Neuronal stem cell (in vitro differentiated cells): ENCODE results near the gene FMN1.
A peak's percentile ranks its signal among the peaks of the same experiment; 100 is the strongest.

Source experiments
- DNase-seq: peaks from one replicate; pipeline ENCODE4 v3.0.0-alpha.2; 2013; ENCODE audit warnings: low spot score
- H2AFZ ChIP-seq: one replicate; pipeline ENCODE4 v1.6.1; 2013; ENCODE audit warnings: mild to moderate bottlenecking, low read length, inconsistent platforms
- H2AK5ac ChIP-seq: 2 replicates; pipeline ENCODE4 v1.6.1; 2013; ENCODE audit warnings: low read depth, mild to moderate bottlenecking, inconsistent platforms, low read length, moderate library complexity, mixed read lengths
- H2BK120ac ChIP-seq: 2 replicates; pipeline ENCODE4 v1.6.1; 2013; ENCODE audit warnings: low read depth, mild to moderate bottlenecking, inconsistent platforms, low read length, moderate library complexity, mixed read lengths
- H2BK12ac ChIP-seq: one replicate; pipeline ENCODE4 v1.6.1; 2013; ENCODE audit warnings: low read length, inconsistent platforms
- H2BK15ac ChIP-seq: 2 replicates; pipeline ENCODE4 v1.6.1; 2013; ENCODE audit warnings: mild to moderate bottlenecking, low read length, inconsistent platforms, mixed read lengths
- H2BK5ac ChIP-seq: one replicate; pipeline ENCODE4 v1.6.1; 2013; ENCODE audit warnings: inconsistent platforms, mild to moderate bottlenecking, low read length, moderate library complexity
- H3K14ac ChIP-seq: one replicate; pipeline ENCODE4 v1.6.1; 2013; ENCODE audit warnings: low read length, inconsistent platforms
- H3K18ac ChIP-seq: 2 replicates; pipeline ENCODE4 v1.6.1; 2013; ENCODE audit warnings: low read length, inconsistent platforms
- H3K23ac ChIP-seq: 2 replicates; pipeline ENCODE4 v1.6.1; 2013; ENCODE audit warnings: low read depth, mild to moderate bottlenecking, mixed read lengths, low read length, inconsistent platforms; ENCODE audit not compliant: poor library complexity
- H3K27ac ChIP-seq: replicated peaks from 3 replicates; pipeline ENCODE4 v1.5.1; 2013; ENCODE audit warnings: low read length, inconsistent platforms
- H3K27me3 ChIP-seq, 3 experiments: 2 replicates each; pipeline ENCODE4 v1.6.1; 2013; ENCODE audit warnings: low read length in 3 of 3, mild to moderate bottlenecking in 2 of 3, inconsistent platforms in 1 of 3, low read depth in 1 of 3, mixed read lengths in 1 of 3, moderate library complexity in 1 of 3; ENCODE audit not compliant: control insufficient read depth in 3 of 3, insufficient read depth in 3 of 3
- H3K36me3 ChIP-seq, 2 donors: replicated peaks in 1 of 2; 2 replicates each; pipeline ENCODE4 v1.6.1; 2013; ENCODE audit warnings: low read length in 2 of 2; ENCODE audit not compliant: control insufficient read depth in 2 of 2, insufficient read depth in 2 of 2
- H3K4ac ChIP-seq: 2 replicates; pipeline ENCODE4 v1.6.1; 2013; ENCODE audit warnings: inconsistent platforms, mild to moderate bottlenecking, low read length, moderate library complexity
- H3K4me1 ChIP-seq, 2 donors: 1 replicate in 1 of 2; 2 replicates in 1 of 2; pipeline ENCODE4 v1.6.1; 2013; ENCODE audit warnings: low read length in 2 of 2, low read depth in 1 of 2; ENCODE audit not compliant: control insufficient read depth in 2 of 2, insufficient read depth in 1 of 2
- H3K4me2 ChIP-seq: one replicate; pipeline ENCODE4 v1.6.1; 2013; ENCODE audit warnings: mild to moderate bottlenecking, low read length, inconsistent platforms; ENCODE audit not compliant: insufficient read depth, poor library complexity, severe bottlenecking
- H3K4me3 ChIP-seq, 2 donors: 2 replicates each; pipeline ENCODE4 v1.5.1; 2013; ENCODE audit warnings: low read length in 2 of 2, mild to moderate bottlenecking in 2 of 2, inconsistent platforms in 1 of 2, moderate library complexity in 1 of 2
- H3K79me1 ChIP-seq: one replicate; pipeline ENCODE4 v1.6.1; 2013; ENCODE audit warnings: low read depth, mild to moderate bottlenecking, inconsistent platforms, low read length, moderate library complexity
- H3K9ac ChIP-seq: one replicate; pipeline ENCODE4 v1.6.1; 2013; ENCODE audit warnings: mild to moderate bottlenecking, low read depth, low read length, inconsistent platforms; ENCODE audit not compliant: poor library complexity
- H3K9me3 ChIP-seq, 2 donors: replicated peaks in 1 of 2; 2 replicates each; pipeline versions ENCODE3 to v1.6.1; 2013; ENCODE audit warnings: low read length in 2 of 2, mild to moderate bottlenecking in 2 of 2, inconsistent platforms in 1 of 2, low read depth in 1 of 2, mixed read lengths in 1 of 2, moderate library complexity in 1 of 2; ENCODE audit not compliant: control insufficient read depth in 2 of 2, insufficient read depth in 1 of 2
- H4K8ac ChIP-seq: one replicate; pipeline ENCODE4 v1.6.1; 2013; ENCODE audit warnings: low read depth, mild to moderate bottlenecking, inconsistent platforms, low read length, moderate library complexity
- H4K91ac ChIP-seq: one replicate; pipeline ENCODE4 v1.6.1; 2013; ENCODE audit warnings: low read length, low read depth, mild to moderate bottlenecking, inconsistent platforms; ENCODE audit not compliant: poor library complexity
- WGBS, 2 donors: extraction: QIAGEN DNeasy Blood & Tissue Kit; methylation state at CpG; one replicate each; pipeline ENCODE4 v1.1.7; 2013; ENCODE audit warnings: missing lambda C conversion rate in 2 of 2, mixed read lengths in 1 of 2; ENCODE audit not compliant: insufficient read length in 2 of 2, insufficient replicate concordance in 1 of 2; ENCODE audit errors: extremely low coverage in 2 of 2; 5-methylcytosine and 5-hydroxymethylcytosine counted together

Gene FMN1

DNA sequence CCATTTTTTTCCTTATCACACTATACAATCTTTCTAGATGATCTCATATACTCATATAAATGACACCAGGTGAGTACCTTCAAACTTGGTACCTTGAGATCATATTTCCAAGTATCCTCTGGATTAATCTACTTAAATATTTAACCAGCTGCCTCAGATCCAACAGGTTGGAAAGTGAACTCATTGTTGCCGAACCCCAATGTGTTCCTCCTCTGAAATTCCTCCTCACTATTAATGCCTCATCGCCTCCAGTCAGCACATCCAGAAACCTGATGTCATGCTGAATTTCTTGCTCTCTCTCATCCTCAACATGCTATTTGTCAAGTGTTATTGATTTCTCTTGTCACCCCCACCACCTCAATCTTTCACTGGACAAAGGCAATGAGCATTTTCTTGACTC, 221.8 kb downstream of the FMN1 start:
- DNase-seq = no peak

DNA sequence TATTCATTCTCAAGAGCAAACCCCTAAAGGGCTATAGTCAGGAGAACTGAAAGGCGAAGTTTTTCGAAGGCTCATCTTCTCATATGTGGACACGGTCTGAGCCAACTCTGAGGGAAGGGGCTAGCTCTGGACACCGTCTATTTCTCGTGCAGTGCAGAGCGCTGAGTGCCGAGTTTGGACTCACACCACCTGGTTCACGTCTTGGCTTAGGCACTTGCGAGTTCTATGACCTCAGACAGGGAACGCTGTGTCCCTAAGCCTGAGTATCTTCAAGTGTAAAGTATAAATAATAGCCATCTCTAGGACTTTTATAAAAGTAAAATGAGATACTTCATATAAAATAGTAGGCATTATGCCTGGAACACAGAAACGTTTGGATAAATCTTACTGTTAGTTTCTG, 223.7 kb downstream of the FMN1 start:
- Histone ChIP-seq H3K18ac (no peak overlapping the region), H3K4ac (no peak overlapping the region), H2AK5ac (no peak overlapping the region), H3K79me1 (no peaks in the 10 kb centered on the region), H2BK5ac (no peak overlapping the region), H2BK120ac (no peak overlapping the region), H2BK15ac (no peak overlapping the region), H4K91ac (no peak overlapping the region), H3K36me3 (no peaks in the 10 kb centered on the region), H3K4me2 (no peak overlapping the region), H2AFZ (no peak overlapping the region), H3K4me3 (no peak overlapping the region), H4K8ac (no peak overlapping the region), H3K27me3 (no peaks in the 10 kb centered on the region), H3K9ac (no peak overlapping the region), H2BK12ac (no peak overlapping the region), H3K9me3 (no peaks in the 10 kb centered on the region), H3K23ac (no peak overlapping the region), H3K4me1 (peaks cover 1 to 6% of the 10 kb centered on the region in 2 donors), H3K14ac (no peak overlapping the region), H3K27ac (no peak overlapping the region)
- no peak for DNase-seq
- WGBS, 2 donors = no CpG with 5 or more reads among the region's 11 CpGs

More for the DNA sequence above, 221.8 kb downstream of the FMN1 start:
- Histone ChIP-seq H2AK5ac (no peak overlapping the region), H3K4ac (no peak overlapping the region), H3K9ac (no peak overlapping the region), H2BK15ac (no peak overlapping the region), H3K4me1 (peaks cover 5 to 6% of the 10 kb centered on the region in 2 donors), H3K27me3 (no peaks in the 10 kb centered on the region), H3K9me3 (no peaks in the 10 kb centered on the region), H3K18ac (no peak overlapping the region), H2AFZ (no peak overlapping the region), H2BK120ac (no peak overlapping the region), H3K4me2 (no peak overlapping the region), H4K91ac (no peak overlapping the region), H3K27ac (no peak overlapping the region), H3K23ac (no peak overlapping the region), H2BK12ac (no peak overlapping the region), H3K4me3 (no peak overlapping the region), H2BK5ac (no peak overlapping the region), H3K79me1 (no peaks in the 10 kb centered on the region), H3K14ac (no peak overlapping the region), H3K36me3 (no peaks in the 10 kb centered on the region), H4K8ac (no peak overlapping the region)
- WGBS, 2 donors = no CpG with 5 or more reads among the region's 2 CpGs

DNA sequence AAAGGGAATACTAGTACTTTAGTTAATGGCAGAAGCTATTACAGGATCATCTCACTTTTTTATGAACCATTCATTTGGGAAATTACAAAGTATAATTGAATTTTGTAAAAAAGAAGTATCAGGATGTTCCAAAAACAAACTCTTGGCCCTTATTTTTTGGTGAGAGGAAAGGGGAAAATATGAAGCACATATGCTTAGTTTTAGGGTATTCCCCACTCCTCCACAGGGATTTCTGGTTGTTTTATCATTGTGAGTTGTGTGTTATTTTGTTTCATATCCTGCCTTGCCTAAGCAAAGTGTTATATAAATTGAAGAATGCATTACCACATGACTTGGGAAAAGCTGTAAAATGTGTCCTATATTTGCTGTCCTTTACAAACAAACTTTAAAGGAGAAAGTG, 227.0 kb downstream of the FMN1 start:
- no peak overlapping the region for H2BK120ac ChIP-seq
- no peak overlapping the region for H3K4ac ChIP-seq
- H3K4me2 ChIP-seq = no peak overlapping the region
- H3K4me3 ChIP-seq = no peak overlapping the region
- H3K14ac ChIP-seq = no peak overlapping the region
- H2BK15ac ChIP-seq = no peak overlapping the region
- H3K23ac ChIP-seq = no peak overlapping the region
- no peak for DNase-seq
- H2AFZ ChIP-seq = peak overlapping the region; percentile 8
- no peak overlapping the region for H3K18ac ChIP-seq
- no peaks in the 10 kb centered on the region for H3K9me3 ChIP-seq
- H2BK12ac ChIP-seq = no peak overlapping the region
- no peak overlapping the region for H4K91ac ChIP-seq
- H3K27ac ChIP-seq = no peak overlapping the region
- no peaks in the 10 kb centered on the region for H3K79me1 ChIP-seq
- H3K9ac ChIP-seq = no peak overlapping the region
- H2BK5ac ChIP-seq = no peak overlapping the region
- H3K27me3 ChIP-seq = no peaks in the 10 kb centered on the region
- no peaks in the 10 kb centered on the region for H3K36me3 ChIP-seq
- no peak overlapping the region for H4K8ac ChIP-seq
- no peak overlapping the region for H2AK5ac ChIP-seq
- H3K4me1 ChIP-seq = peaks cover 0 to 5% of the 10 kb centered on the region in 2 donors

DNA sequence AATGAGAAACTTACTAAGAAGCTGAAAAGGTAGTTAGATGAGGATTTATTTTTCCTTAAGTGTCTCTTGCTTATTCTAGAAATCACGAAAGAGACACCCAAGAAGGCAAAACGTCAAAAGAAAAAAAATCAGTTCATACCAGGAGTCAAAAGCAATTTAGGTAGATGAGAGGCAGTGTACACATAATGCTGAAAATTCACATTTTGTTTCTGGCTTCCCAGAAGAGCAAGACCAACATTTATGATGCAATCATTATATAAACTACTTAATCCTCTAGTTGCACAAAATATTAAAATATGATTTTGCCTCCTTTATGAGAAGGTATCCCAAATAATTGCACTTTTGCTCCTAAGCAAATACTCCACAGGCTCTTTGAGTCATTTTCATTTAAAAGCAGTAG, 228.0 kb downstream of the FMN1 start:
- H3K27me3 ChIP-seq = no peaks in the 10 kb centered on the region
- no peak overlapping the region for H3K18ac ChIP-seq
- no peaks in the 10 kb centered on the region for H3K36me3 ChIP-seq
- no peaks in the 10 kb centered on the region for H3K4me1 ChIP-seq
- H3K4me2 ChIP-seq = no peak overlapping the region
- no peak overlapping the region for H3K9ac ChIP-seq
- H3K79me1 ChIP-seq = no peaks in the 10 kb centered on the region
- H3K4me3 ChIP-seq = no peak overlapping the region
- no peak overlapping the region for H4K91ac ChIP-seq
- H2BK12ac ChIP-seq = no peak overlapping the region
- H3K23ac ChIP-seq = no peak overlapping the region
- no peak overlapping the region for H2BK5ac ChIP-seq
- H2BK120ac ChIP-seq = no peak overlapping the region
- no peak overlapping the region for H3K4ac ChIP-seq
- no peaks in the 10 kb centered on the region for H3K9me3 ChIP-seq
- no peak for DNase-seq
- no peak overlapping the region for H2AK5ac ChIP-seq
- H3K14ac ChIP-seq = no peak overlapping the region
- WGBS, 2 donors = no CpG with 5 or more reads among the region's 2 CpGs
- H2AFZ ChIP-seq = no peak overlapping the region
- H3K27ac ChIP-seq = no peak overlapping the region
- no peak overlapping the region for H4K8ac ChIP-seq
- H2BK15ac ChIP-seq = no peak overlapping the region
